Ovary (tissue), 9 donors: ENCODE data around the gene APOA1. TPM values are rescaled to one million over a fixed set of nuclear protein-coding genes. Genes with fewer than 3 reads are reported as not detected.

ENCODE experiments used
- DNase-seq, 5 donors: peaks; one replicate each; pipeline ENCODE4 v3.0.0-alpha.2; 2019 to 2020
- H3K27ac ChIP-seq, 2 donors: fragments of 200-600 bp; one replicate each; pipeline versions ENCODE4 v1.5.1 to v1.8.0; 2019 to 2022
- H3K27me3 ChIP-seq: fragments of 200-600 bp; one replicate; pipeline ENCODE4 v1.8.0; 2022
- H3K36me3 ChIP-seq: fragments of 200-600 bp; sonication (generic); one replicate; pipeline ENCODE4 v1.5.1; 2019
- H3K4me1 ChIP-seq: one replicate; pipeline ENCODE4 v1.8.1; 2013; ENCODE audit warnings: mild to moderate bottlenecking, moderate library complexity; ENCODE audit not compliant: insufficient read depth
- H3K4me3 ChIP-seq: fragments of 200-600 bp; sonication (generic); one replicate; pipeline ENCODE4 v1.5.1; 2017
- H3K9me3 ChIP-seq, 2 donors: fragments of 200-600 bp in 1 of 2; sonication (generic) in 1 of 2; one replicate each; pipeline versions ENCODE4 v1.5.1 to v1.8.1; 2013 to 2019; ENCODE audit warnings: mild to moderate bottlenecking in 1 of 2, moderate library complexity in 1 of 2
- EP300 ChIP-seq: sonication (generic); formaldehyde crosslinking; IDR thresholded peaks from one replicate; pipeline ENCODE4 v1.6.1; 2017; ENCODE audit warnings: antibody characterized with exemption
- POLR2A ChIP-seq: fragments of 450-650 bp; IDR thresholded peaks from one replicate; pipeline ENCODE4 v1.6.1; 2017; ENCODE audit warnings: antibody characterized with exemption, mild to moderate bottlenecking, moderate library complexity
- WGBS, 3 donors: extraction: QIAGEN DNeasy Blood & Tissue Kit in 1 of 3; methylation state at CpG; one replicate each; pipeline versions ENCODE4 v1.1.5 to v1.1.7; 2013 to 2017; 5-methylcytosine and 5-hydroxymethylcytosine counted together
- intact Hi-C, 4 donors: fragments of 100-400 bp; cut with DNase I; formaldehyde crosslinking; loops; one replicate each; pipeline versions ENCODE4 v1.11.0 to v1.15.1; 2022 to 2023
- polyA plus RNA-seq, 2 donors: library from polyadenylated mRNA; stranded (reverse); fragments of 200-250 nt in 1 of 2; fragments of 350-450 nt in 1 of 2; fragmentation: Illumina TruSeq in 1 of 2; extraction: RNeasy Lipid Tissue Mini Kit (QIAGEN cat#74804) in 1 of 2; gene quantifications; one replicate each; pipeline ENCODE4 v1.2.3, GENCODE V29; 2013 to 2014
- total RNA-seq, 7 donors: library from RNA; depleted of rRNA in 2 of 7; stranded (reverse); fragments of >200 nt in 2 of 7; fragmentation: NEBNext Ultra II Directional in 3 of 7; extraction: Animal tissue kit (Norgen Biotek cat#: 25700) in 3 of 7; gene quantifications; one replicate each; pipeline versions ENCODE4 v1.1.0 to v1.2.4, GENCODE V29; 2016 to 2023
- TF ChIP-seq, protein P1 (sequence below), 3 donors: fragments of 450-650 bp in 2 of 3; fragments of 200-600 bp in 1 of 3; IDR thresholded peaks; one replicate each; pipeline versions ENCODE4 v1.5.1 to v1.8.0; 2016 to 2022; ENCODE audit warnings: antibody characterized with exemption in 3 of 3, mild to moderate bottlenecking in 1 of 3
- donor health status: DM: no; HTN: no; CAD: no; lungs with moderate emphysema.
- donor health status: DM: no; HTN: no; CAD: no.
- donor health status: Bipolar disorder and iron deficiency.
- donor health status: DM: yes; HTN: yes; CAD: no.
- donor health status: DM: no; HTN: no; CAD: no.
- donor health status: DM: yes; HTN: yes; CAD: no.

APOA1 gene
- total and polyA plus RNA-seq, 9 donors = 5.3 to 42.8 (median 19.0) TPM

DNA sequence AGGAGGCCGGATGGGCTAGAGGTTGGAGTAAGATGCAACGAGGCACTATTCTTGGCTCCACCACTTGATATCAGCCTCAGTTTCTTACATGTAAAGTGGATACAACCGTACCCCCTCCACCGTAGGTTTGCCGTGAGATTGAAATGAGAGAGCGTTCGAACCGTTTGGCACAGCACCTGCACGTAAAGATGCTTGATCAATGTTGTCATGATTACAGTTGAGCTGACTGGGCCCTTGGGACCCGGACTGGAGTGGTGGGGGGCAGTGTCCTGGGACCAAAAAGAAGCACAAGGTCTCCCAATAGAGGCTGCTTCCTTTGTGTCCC is 4.0 kb downstream of the APOA1 start:
- Histone ChIP-seq H3K4me1 (peaks cover 30% of the 10 kb centered on the region), H3K27ac (no peak overlapping the region)
- TF ChIP-seq EP300 (no peak), POLR2A (no peak)
- TF ChIP-seq, protein P1, sequence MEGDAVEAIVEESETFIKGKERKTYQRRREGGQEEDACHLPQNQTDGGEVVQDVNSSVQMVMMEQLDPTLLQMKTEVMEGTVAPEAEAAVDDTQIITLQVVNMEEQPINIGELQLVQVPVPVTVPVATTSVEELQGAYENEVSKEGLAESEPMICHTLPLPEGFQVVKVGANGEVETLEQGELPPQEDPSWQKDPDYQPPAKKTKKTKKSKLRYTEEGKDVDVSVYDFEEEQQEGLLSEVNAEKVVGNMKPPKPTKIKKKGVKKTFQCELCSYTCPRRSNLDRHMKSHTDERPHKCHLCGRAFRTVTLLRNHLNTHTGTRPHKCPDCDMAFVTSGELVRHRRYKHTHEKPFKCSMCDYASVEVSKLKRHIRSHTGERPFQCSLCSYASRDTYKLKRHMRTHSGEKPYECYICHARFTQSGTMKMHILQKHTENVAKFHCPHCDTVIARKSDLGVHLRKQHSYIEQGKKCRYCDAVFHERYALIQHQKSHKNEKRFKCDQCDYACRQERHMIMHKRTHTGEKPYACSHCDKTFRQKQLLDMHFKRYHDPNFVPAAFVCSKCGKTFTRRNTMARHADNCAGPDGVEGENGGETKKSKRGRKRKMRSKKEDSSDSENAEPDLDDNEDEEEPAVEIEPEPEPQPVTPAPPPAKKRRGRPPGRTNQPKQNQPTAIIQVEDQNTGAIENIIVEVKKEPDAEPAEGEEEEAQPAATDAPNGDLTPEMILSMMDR (IDR thresholded peaks at IDR 0.05) = no peak

DNA sequence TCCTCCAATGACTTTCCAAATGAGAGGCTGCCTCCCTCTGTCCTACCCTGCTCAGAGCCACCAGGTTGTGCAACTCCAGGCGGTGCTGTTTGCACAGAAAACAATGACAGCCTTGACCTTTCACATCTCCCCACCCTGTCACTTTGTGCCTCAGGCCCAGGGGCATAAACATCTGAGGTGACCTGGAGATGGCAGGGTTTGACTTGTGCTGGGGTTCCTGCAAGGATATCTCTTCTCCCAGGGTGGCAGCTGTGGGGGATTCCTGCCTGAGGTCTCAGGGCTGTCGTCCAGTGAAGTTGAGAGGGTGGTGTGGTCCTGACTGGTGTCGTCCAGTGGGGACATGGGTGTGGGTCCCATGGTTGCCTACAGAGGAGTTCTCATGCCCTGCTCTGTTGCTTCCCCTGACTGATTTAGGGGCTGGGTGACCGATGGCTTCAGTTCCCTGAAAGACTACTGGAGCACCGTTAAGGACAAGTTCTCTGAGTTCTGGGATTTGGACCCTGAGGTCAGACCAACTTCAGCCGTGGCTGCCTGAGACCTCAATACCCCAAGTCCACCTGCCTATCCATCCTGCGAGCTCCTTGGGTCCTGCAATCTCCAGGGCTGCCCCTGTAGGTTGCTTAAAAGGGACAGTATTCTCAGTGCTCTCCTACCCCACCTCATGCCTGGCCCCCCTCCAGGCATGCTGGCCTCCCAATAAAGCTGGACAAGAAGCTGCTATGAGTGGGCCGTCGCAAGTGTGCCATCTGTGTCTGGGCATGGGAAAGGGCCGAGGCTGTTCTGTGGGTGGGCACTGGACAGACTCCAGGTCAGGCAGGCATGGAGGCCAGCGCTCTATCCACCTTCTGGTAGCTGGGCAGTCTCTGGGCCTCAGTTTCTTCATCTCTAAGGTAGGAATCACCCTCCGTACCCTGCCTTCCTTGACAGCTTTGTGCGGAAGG is 4.8 kb downstream of the APOA1 start:
- Histone ChIP-seq H3K27ac (no peak overlapping the region), H3K9me3 (no peaks in the 10 kb centered on the region), H3K27me3 (no peaks in the 10 kb centered on the region), H3K4me3 (no peak overlapping the region), H3K4me1 (peaks cover 27% of the 10 kb centered on the region), H3K36me3 (no peaks in the 10 kb centered on the region)
- intact Hi-C loops = loop anchor here in 1 of 4 donors (5.0 kb wide), 1 partner anchor 40 kb away; the partner anchor contains the start of gene APOA5
- WGBS, 3 donors = 78 to 83% (median 83%) methylated on average over 12 to 13 of the region's 13 CpGs
- TF ChIP-seq, protein P1 (IDR thresholded peaks at IDR 0.05) = no peak
- no peak for DNase-seq

More for the DNA sequence above, 4.0 kb downstream of the APOA1 start:
- no peak for DNase-seq
- no peak overlapping the region for H3K4me3 ChIP-seq
- no peaks in the 10 kb centered on the region for H3K9me3 ChIP-seq
- intact Hi-C loops = loop anchor here in 1 of 4 donors (5.0 kb wide), 1 partner anchor 41 kb away; the partner anchor contains the start of gene APOA5
- H3K27me3 ChIP-seq = no peaks in the 10 kb centered on the region
- WGBS, 3 donors = 91 to 95% (median 92%) methylated on average over 10 of the region's 10 CpGs
- no peaks in the 10 kb centered on the region for H3K36me3 ChIP-seq

DNA sequence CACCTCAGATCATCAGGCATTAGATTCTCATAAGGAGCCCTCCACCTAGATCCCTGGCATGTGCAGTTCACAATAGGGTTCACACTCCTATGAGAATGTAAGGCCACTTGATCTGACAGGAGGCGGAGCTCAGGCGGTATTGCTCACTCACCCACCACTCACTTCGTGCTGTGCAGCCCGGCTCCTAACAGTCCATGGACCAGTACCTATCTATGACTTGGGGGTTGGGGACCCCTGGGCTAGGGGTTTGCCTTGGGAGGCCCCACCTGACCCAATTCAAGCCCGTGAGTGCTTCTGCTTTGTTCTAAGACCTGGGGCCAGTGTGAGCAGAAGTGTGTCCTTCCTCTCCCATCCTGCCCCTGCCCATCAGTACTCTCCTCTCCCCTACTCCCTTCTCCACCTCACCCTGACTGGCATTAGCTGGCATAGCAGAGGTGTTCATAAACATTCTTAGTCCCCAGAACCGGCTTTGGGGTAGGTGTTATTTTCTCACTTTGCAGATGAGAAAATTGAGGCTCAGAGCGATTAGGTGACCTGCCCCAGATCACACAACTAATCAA is 5.6 kb downstream of the APOA1 start:
- Histone ChIP-seq H3K27me3 (no peaks in the 10 kb centered on the region), H3K36me3 (no peaks in the 10 kb centered on the region), H3K9me3 (no peaks in the 10 kb centered on the region), H3K4me3 (no peak overlapping the region), H3K4me1 (peaks cover 20% of the 10 kb centered on the region), H3K27ac (no peak overlapping the region)
- intact Hi-C loops = loop anchor here in 1 of 4 donors (5.0 kb wide), 1 partner anchor 40 kb away; the partner anchor contains the start of gene APOA5
- TF ChIP-seq EP300 (no peak), POLR2A (no peak)
- TF ChIP-seq, protein P1 (IDR thresholded peaks at IDR 0.05) = no peak
- DNase-seq = no peak
- WGBS, 3 donors = 91 to 97% (median 96%) methylated on average over 7 of the region's 7 CpGs

DNA sequence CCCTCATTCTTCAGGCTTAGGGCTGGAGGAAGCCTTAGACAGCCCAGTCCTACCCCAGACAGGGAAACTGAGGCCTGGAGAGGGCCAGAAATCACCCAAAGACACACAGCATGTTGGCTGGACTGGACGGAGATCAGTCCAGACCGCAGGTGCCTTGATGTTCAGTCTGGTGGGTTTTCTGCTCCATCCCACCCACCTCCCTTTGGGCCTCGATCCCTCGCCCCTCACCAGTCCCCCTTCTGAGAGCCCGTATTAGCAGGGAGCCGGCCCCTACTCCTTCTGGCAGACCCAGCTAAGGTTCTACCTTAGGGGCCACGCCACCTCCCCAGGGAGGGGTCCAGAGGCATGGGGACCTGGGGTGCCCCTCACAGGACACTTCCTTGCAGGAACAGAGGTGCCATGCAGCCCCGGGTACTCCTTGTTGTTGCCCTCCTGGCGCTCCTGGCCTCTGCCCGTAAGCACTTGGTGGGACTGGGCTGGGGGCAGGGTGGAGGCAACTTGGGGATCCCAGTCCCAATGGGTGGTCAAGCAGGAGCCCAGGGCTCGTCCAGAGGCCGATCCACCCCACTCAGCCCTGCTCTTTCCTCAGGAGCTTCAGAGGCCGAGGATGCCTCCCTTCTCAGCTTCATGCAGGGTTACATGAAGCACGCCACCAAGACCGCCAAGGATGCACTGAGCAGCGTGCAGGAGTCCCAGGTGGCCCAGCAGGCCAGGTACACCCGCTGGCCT is 7.1 kb downstream of the APOA1 start:
- Histone ChIP-seq H3K36me3 (no peaks in the 10 kb centered on the region), H3K9me3 (no peaks in the 10 kb centered on the region), H3K27ac (no peak overlapping the region), H3K27me3 (no peaks in the 10 kb centered on the region), H3K4me3 (no peak overlapping the region), H3K4me1 (peaks cover 11% of the 10 kb centered on the region)
- WGBS, 3 donors = 95 to 99% (median 97%) methylated on average over 14 to 17 of the region's 17 CpGs
- intact Hi-C loops = loop anchor here in 1 of 4 donors (5.0 kb wide), 1 partner anchor 38 kb away; the partner anchor contains the start of gene APOA5
- TF ChIP-seq, protein P1 (IDR thresholded peaks at IDR 0.05) = no peak
- TF ChIP-seq EP300 (no peak), POLR2A (no peak)
- no peak for DNase-seq
